ENCODE measurements around the gene AGMO. TPM values are rescaled to one million over a fixed set of nuclear protein-coding genes. Genes with fewer than 3 reads are reported as not detected.

The AGMO gene
- total RNA-seq = not detected

DNA sequence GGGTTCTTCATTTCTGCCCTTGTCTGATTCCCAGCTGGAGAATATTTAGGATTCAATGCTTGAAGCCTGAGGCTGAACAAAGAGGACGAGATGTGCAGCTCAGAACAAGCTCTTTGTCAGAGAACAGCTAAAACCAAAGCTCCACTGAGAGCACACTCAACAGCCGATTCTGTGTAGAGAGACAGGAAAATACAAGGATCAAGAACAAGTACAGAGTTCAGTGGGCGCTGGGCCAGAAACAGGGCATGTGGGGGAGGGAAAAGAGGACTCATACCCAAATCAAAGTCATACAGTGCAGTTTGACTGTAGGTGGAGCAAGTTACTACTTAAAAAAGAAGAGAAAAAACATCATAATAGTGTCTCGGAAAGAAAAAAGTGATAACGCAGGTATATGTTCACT lies at the start of gene AGMO:
Gene AGMO, minus strand, starts transcription at position 181 of the 400 bp plus-strand sequence.
- H3K27me3 Mint-ChIP-seq = no peaks in the 10 kb centered on the region

DNA sequence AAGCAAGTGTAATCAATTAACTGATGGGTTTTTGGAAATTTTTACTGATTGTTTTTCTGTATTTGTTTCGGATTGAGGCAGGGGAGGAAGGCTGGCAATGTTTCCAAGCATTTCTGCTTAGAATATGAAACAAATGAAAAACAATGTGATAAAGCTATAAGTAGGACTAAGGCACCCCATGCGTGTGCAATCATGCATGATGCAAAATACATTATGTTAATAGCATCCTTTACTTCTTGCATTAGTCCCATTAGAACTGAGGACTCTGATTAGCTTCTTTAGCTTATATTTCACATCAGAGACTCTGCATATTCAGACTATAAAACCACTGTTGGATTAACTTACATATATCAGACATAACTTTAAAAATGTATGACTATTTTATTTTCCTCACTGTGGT lies 48.7 kb upstream of the AGMO start:
- no peaks in the 10 kb centered on the region for H3K9me3 Mint-ChIP-seq
- H3K4me3 Mint-ChIP-seq = no peak overlapping the region
- CTCF ChIA-PET = no interaction called here
- H3K36me3 Mint-ChIP-seq = no peaks in the 10 kb centered on the region
- POLR2A ChIA-PET = no interaction called here
- intact Hi-C loops (cut with micrococcal nuclease) = no loop called here
- no peak overlapping the region for H3K27ac Mint-ChIP-seq
- H3K27me3 Mint-ChIP-seq = no peaks in the 10 kb centered on the region
- no peak for DNase-seq
- no peaks in the 10 kb centered on the region for H3K4me1 Mint-ChIP-seq (ENCODE audit: low read depth)

More for the DNA sequence above, at the start of gene AGMO:
- no peaks in the 10 kb centered on the region for H3K36me3 Mint-ChIP-seq
- no peak within 1 kb of the TSS for H3K4me3 Mint-ChIP-seq
- no peak within 1 kb of the TSS for H3K27ac Mint-ChIP-seq
- no peaks in the 10 kb centered on the region for H3K9me3 Mint-ChIP-seq
- DNase-seq = no peak
- CTCF ChIA-PET = no interaction called here
- POLR2A ChIA-PET = no interaction called here
- intact Hi-C loops (cut with micrococcal nuclease) = no loop called here
- H3K4me1 Mint-ChIP-seq (ENCODE audit: low read depth) = no peaks in the 10 kb centered on the region

DNA sequence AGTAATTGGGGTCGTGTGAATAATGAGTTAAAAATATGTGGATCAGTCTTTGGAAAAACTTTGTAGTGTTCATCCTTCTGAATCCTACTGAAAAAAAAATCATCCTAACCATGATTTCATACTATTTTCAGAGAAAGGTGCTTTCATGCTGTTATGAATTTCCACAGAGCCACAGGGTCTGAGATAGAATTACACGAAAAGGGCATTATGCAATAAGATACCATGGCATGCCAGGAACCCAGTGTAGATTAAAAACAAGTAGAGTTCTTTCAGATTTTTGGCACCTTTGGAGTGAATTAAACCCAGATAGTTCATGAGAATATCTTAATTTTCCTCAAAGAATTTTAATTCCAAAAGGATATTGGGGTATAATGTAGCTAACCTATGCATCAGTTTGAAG lies 47.5 kb upstream of the AGMO start:
- Mint-ChIP-seq H3K36me3 (no peaks in the 10 kb centered on the region), H3K27me3 (no peaks in the 10 kb centered on the region), H3K4me3 (no peak overlapping the region), H3K4me1 (ENCODE audit: low read depth) (no peaks in the 10 kb centered on the region), H3K27ac (no peak overlapping the region), H3K9me3 (no peaks in the 10 kb centered on the region)
- no peak for DNase-seq
- CTCF ChIA-PET = no interaction called here
- intact Hi-C loops (cut with micrococcal nuclease) = no loop called here
- POLR2A ChIA-PET = no interaction called here

DNA sequence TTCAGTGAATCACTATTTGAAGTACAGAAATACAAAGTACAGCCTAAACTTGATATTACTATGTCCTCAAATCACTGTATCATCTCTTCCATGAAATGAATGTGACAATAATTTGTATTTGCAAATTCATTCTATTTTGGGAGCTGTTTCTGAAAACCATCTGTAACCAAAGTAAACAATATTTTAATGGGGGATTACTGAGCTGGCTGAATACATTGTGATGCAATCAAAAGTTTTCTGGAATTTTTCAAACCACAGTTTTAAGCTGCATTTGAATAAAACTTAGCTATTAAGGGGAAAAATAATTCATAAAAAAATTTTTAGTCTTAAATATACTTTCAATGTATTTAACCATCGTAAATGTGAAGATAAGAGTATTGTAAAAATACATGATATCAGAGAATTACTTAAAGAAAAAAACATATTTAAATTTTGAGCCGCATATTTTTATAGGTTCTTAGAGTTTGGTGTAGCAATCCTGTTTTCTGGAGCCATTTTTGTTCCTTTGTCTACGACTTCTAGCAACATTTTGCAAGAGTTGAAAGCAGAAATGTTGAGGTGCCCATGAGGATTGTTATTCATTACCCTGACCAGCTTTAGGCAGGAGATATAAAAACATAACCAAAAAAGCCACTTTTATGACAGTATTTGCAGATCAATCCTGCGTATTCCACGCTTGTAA lies 45.9 kb upstream of the AGMO start:
- H3K27me3 Mint-ChIP-seq = no peaks in the 10 kb centered on the region
- intact Hi-C loops (cut with micrococcal nuclease) = no loop called here
- H3K36me3 Mint-ChIP-seq = no peaks in the 10 kb centered on the region
- no peaks in the 10 kb centered on the region for H3K4me1 Mint-ChIP-seq (ENCODE audit: low read depth)
- no peak overlapping the region for H3K27ac Mint-ChIP-seq
- no peaks in the 10 kb centered on the region for H3K9me3 Mint-ChIP-seq
- ChIA-PET CTCF (no interaction called here), POLR2A (no interaction called here)
- no peak overlapping the region for H3K4me3 Mint-ChIP-seq
- no peak for DNase-seq

DNA sequence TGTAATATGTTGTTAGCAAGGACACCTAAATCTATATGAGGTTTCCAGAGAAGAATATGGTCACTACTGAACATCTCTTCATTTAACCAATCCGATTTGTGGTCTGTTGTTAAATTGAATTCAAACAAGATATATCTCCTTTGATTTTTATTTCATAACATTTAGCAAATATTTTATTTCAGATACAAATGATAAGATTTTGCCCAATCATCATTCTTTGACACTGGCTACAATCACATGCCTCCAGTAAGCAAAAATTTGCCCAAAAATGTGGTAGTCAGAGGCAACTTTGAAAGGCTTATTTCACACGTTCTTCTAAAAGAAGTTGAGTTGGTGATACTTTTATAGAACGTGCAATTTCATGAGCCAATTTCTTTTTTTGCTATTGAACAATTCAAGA lies 44.7 kb upstream of the AGMO start:
- ChIA-PET POLR2A (no interaction called here), CTCF (no interaction called here)
- Mint-ChIP-seq H3K4me1 (ENCODE audit: low read depth) (no peaks in the 10 kb centered on the region), H3K27me3 (no peaks in the 10 kb centered on the region), H3K9me3 (no peaks in the 10 kb centered on the region), H3K4me3 (no peak overlapping the region), H3K36me3 (no peaks in the 10 kb centered on the region), H3K27ac (no peak overlapping the region)
- DNase-seq = no peak
- intact Hi-C loops (cut with micrococcal nuclease) = no loop called here

DNA sequence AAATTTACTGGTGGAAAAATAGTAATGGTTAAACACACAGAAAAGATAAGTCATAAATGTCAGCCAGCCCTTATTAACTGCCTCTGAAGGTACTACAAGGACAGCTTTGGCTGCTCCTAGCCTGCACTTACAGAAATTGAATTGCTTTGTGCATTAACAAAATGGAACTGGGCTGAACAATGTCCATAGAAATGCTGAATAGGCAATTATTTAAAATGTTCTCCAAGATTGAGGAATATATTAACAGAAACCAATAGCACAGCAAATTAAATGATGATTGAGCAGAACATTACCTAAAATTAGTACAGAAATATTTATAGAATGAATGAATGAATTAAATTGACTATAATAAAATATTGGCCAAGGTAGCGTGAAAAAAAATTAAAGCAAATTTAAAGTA lies 42.4 kb upstream of the AGMO start:
- no peaks in the 10 kb centered on the region for H3K27me3 Mint-ChIP-seq
- POLR2A ChIA-PET = no interaction called here
- intact Hi-C loops (cut with micrococcal nuclease) = no loop called here
- DNase-seq = no peak
- no peak overlapping the region for H3K27ac Mint-ChIP-seq
- no peak overlapping the region for H3K4me3 Mint-ChIP-seq
- no peaks in the 10 kb centered on the region for H3K36me3 Mint-ChIP-seq
- no peaks in the 10 kb centered on the region for H3K4me1 Mint-ChIP-seq (ENCODE audit: low read depth)
- H3K9me3 Mint-ChIP-seq = no peaks in the 10 kb centered on the region
- CTCF ChIA-PET = no interaction called here

DNA sequence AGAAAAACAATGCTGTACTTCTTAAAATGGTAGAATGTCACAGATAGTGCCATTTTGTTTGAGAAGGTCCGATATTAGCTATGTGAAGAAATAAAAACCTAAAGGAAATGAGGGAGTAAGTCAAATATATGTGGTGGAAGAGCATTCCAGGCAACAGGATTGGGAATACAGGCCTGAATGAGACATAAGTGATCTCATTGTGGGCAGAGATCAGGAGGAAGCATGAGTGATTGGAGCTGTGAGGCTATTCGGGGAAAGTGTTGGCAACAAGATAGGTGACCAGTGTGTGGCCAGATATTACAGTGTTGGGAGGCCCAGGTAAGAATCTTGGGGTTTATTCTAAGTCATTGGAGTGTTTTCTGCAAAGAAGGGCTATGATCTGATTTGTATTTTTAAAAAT lies 41.3 kb upstream of the AGMO start:
- Mint-ChIP-seq H3K27me3 (no peaks in the 10 kb centered on the region), H3K4me1 (ENCODE audit: low read depth) (no peaks in the 10 kb centered on the region), H3K27ac (no peak overlapping the region), H3K4me3 (no peak overlapping the region), H3K36me3 (no peaks in the 10 kb centered on the region), H3K9me3 (no peaks in the 10 kb centered on the region)
- DNase-seq = no peak
- ChIA-PET CTCF (no interaction called here), POLR2A (no interaction called here)
- intact Hi-C loops (cut with micrococcal nuclease) = no loop called here

DNA sequence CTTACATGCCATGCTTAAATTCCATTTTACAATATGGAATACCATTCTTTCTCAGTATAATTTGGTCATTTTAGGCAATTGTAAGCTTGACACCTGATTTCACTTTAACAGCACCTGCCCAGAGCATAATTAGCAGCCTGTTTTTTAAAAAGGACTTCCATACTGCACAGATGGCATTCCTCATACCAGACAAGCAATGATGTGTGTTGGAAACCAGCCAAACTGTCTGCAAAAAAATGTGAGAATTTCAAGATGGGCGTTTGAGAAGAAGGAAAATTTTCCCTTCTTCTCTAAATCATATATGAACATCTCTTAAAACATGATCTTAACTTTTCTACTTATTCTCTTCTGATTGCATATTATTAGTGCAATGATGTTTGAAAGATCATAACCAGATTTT lies 40.4 kb upstream of the AGMO start:
- intact Hi-C loops (cut with micrococcal nuclease) = no loop called here
- CTCF ChIA-PET = no interaction called here
- Mint-ChIP-seq H3K36me3 (no peaks in the 10 kb centered on the region), H3K4me1 (ENCODE audit: low read depth) (no peaks in the 10 kb centered on the region), H3K4me3 (no peak overlapping the region), H3K9me3 (no peaks in the 10 kb centered on the region), H3K27me3 (no peaks in the 10 kb centered on the region), H3K27ac (no peak overlapping the region)
- no peak for DNase-seq
- POLR2A ChIA-PET = no interaction called here

DNA sequence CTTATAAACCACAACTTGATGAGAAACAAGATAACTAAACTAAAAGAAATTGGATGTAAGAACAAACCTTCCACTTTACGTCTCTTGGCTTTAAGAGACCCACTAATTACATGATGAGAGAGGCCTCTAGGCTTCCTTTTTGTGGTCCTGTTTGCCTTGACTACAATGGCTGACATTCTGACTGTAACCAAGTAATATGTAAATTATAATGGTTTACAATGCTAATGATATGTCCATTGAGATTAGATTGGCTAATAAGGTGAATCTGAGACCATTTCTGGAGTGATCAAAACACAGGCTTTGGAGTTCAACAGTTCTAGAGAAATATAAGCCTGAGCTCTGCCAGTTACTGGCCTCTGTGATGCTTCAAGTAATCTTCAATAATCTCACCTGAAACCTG lies 39.4 kb upstream of the AGMO start:
- H3K27me3 Mint-ChIP-seq = no peaks in the 10 kb centered on the region
- no peaks in the 10 kb centered on the region for H3K9me3 Mint-ChIP-seq
- CTCF ChIA-PET = no interaction called here

DNA sequence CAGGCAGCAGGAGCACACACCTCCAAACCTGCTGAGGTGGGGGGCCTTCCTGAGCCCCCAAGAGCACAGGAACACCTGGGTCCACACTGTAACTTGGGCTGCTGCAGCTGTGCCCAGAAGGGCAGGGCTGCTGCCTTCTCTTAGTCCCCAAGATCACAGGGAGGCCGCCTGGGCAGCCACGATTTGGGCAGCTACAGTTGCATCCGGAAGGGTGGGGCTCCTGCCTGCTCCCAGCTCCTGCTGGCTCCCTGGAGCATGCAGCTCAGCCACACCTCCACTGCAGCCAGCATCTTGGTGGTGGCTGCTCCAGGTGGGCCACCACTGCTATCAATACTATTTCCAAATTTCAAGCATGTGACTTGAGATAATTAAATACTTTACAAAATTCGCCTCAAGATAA lies 38.5 kb upstream of the AGMO start:
- H3K4me3 Mint-ChIP-seq = no peak overlapping the region
- no peak overlapping the region for H3K27ac Mint-ChIP-seq
- POLR2A ChIA-PET = no interaction called here

More for the DNA sequence above, 39.4 kb upstream of the AGMO start:
- POLR2A ChIA-PET = no interaction called here
- Mint-ChIP-seq H3K4me3 (no peak overlapping the region), H3K4me1 (ENCODE audit: low read depth) (no peaks in the 10 kb centered on the region), H3K27ac (no peak overlapping the region), H3K36me3 (no peaks in the 10 kb centered on the region)
- intact Hi-C loops (cut with micrococcal nuclease) = no loop called here
- no peak for DNase-seq

DNA sequence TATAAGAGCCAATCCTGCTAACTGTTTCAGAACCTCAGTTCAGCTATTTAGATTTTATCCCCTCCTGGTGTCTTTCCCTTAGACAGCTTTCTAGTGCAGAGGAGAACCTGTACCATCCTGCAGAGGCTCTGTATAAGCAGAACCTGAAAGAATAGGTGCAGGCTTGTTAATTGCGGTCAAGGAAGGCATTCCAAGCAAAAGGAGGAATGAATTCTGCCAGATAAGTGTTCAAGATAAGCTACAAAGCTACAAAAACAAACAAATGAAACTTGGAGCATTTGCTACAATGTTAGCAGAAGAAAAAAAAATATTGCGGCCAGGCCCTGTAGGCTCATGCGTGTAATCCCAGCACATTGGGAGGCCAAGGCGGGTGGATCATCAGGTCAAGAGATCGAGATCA lies 32.6 kb upstream of the AGMO start:
- no peaks in the 10 kb centered on the region for H3K4me1 Mint-ChIP-seq (ENCODE audit: low read depth)
- no peak for DNase-seq
- no peak overlapping the region for H3K27ac Mint-ChIP-seq
- no peaks in the 10 kb centered on the region for H3K27me3 Mint-ChIP-seq
- intact Hi-C loops (cut with micrococcal nuclease) = no loop called here
- POLR2A ChIA-PET = no interaction called here
- H3K9me3 Mint-ChIP-seq = no peaks in the 10 kb centered on the region
- H3K36me3 Mint-ChIP-seq = no peaks in the 10 kb centered on the region
- CTCF ChIA-PET = no interaction called here
- H3K4me3 Mint-ChIP-seq = no peak overlapping the region

More for the DNA sequence above, 38.5 kb upstream of the AGMO start:
- no peaks in the 10 kb centered on the region for H3K4me1 Mint-ChIP-seq (ENCODE audit: low read depth)
- CTCF ChIA-PET = no interaction called here
- H3K27me3 Mint-ChIP-seq = no peaks in the 10 kb centered on the region
- intact Hi-C loops (cut with micrococcal nuclease) = no loop called here
- H3K36me3 Mint-ChIP-seq = no peaks in the 10 kb centered on the region
- DNase-seq = no peak
- no peaks in the 10 kb centered on the region for H3K9me3 Mint-ChIP-seq

DNA sequence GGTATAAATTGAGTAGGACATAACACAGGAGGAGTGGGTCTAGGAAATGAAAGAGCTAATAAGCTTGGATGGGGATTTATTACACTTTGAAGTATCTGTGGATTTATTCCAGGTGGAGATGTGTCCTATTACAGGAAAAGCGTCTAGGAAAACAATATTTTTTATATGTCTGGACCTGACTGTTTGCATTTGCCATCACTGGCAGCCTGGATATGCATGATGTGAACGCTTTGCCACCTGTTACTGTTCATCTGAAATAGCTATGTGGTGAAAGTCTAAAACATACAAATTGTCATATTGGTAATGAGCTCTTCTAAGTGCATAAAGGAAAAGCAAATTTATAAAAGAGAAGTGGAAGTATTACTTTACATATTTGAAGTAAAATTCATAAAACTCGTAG lies 31.6 kb upstream of the AGMO start:
- ChIA-PET CTCF (no interaction called here), POLR2A (no interaction called here)
- DNase-seq = no peak
- no peaks in the 10 kb centered on the region for H3K4me1 Mint-ChIP-seq (ENCODE audit: low read depth)
- H3K4me3 Mint-ChIP-seq = no peak overlapping the region
- no peaks in the 10 kb centered on the region for H3K36me3 Mint-ChIP-seq
- intact Hi-C loops (cut with micrococcal nuclease) = no loop called here
- no peaks in the 10 kb centered on the region for H3K27me3 Mint-ChIP-seq
- no peak overlapping the region for H3K27ac Mint-ChIP-seq
- H3K9me3 Mint-ChIP-seq = no peaks in the 10 kb centered on the region

DNA sequence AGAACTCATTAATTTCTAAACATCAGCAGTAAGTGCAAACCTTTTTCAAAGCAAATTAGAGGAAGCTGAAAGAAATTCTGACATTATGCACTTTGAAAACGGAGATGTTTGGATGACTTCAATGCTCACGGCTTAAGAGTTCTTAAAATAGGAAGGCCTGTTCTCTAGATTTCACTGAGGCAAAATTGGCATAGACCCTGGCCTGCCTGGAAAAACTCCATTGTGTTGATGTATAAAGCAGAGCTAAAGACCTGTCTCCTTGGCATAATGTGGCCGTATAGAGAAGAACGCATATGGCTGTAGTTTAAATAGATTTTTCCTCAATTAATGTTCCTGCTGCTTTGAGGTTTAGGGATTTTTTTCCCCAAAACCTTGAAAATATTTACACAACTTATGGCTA lies 24.5 kb upstream of the AGMO start:
- no peaks in the 10 kb centered on the region for H3K36me3 Mint-ChIP-seq

DNA sequence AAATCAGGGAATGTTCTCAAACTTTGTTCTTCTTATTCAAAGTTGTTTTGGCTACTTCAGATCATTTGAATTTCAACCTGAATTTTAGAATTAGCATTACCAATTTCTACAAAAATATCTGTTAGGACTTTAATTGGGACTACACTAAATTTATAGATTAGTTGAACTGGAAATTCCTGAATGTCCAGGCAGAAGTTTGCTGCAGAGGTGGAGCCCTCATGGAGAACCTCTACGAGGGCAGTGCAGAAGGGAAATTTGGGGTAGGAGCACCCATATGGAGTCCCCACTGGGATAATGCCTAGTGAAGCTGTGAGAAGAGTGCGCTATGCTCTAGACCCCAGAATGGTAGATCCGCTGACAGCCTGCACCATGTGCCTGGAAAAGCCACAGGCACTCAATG lies 22.8 kb upstream of the AGMO start:
- ChIA-PET CTCF (no interaction called here), POLR2A (no interaction called here)
- no peaks in the 10 kb centered on the region for H3K4me1 Mint-ChIP-seq (ENCODE audit: low read depth)
- intact Hi-C loops (cut with micrococcal nuclease) = no loop called here
- H3K4me3 Mint-ChIP-seq = no peak overlapping the region
- no peaks in the 10 kb centered on the region for H3K36me3 Mint-ChIP-seq
- no peak overlapping the region for H3K27ac Mint-ChIP-seq
- DNase-seq = no peak
- peaks cover 7% of the 10 kb centered on the region for H3K9me3 Mint-ChIP-seq
- H3K27me3 Mint-ChIP-seq = no peaks in the 10 kb centered on the region

More for the DNA sequence above, 24.5 kb upstream of the AGMO start:
- POLR2A ChIA-PET = no interaction called here
- H3K4me3 Mint-ChIP-seq = no peak overlapping the region
- H3K27ac Mint-ChIP-seq = no peak overlapping the region
- peaks cover 7% of the 10 kb centered on the region for H3K9me3 Mint-ChIP-seq
- DNase-seq = no peak
- CTCF ChIA-PET = no interaction called here
- intact Hi-C loops (cut with micrococcal nuclease) = no loop called here
- H3K27me3 Mint-ChIP-seq = no peaks in the 10 kb centered on the region
- H3K4me1 Mint-ChIP-seq (ENCODE audit: low read depth) = no peaks in the 10 kb centered on the region

All from activated CD4-positive, alpha-beta memory T cell treated with anti-CD3 and anti-CD28 coated beads for 36 hours (primary cell).